ENCODE measurements around the gene SLFN5.

DNA sequence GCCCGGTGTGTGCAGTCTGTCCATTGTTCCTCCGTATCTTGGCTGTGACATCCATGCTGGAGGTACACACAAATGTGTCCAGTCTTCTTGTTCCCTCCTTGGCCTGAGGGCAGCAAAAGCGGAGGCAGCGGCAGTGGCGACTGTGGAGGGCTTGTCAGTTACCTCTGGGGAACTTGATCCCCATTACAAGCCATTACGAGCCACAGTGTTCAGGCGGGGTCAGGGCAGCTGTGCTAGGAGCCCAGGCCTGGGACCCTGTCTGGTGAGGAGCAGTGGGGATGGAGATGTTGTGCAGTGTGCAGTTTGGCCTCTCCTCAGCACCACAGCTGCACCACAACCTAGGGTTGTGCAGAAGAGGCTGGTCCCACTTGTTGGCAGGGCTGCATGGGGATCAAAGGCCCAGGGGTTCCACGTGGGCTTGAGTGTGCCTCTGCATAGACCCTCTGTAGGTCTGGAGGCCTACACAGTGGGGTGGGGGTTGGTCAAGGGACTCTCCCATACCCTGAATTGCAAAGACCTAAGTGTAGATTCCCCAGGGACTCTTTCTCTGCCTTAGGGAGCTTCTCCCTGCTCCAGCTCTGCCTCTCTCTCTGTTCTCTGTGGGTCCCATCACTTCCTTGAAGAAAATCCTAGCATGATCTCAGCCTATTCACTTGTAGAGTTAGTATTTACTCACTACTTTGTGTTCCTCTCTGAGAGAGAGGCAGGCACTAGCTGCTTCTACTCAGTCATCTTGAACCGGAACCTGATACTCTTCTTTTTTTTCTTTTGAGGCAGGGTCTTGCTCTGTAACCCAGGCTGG is 71.7 kb downstream of the SLFN5 start:
- TF ChIP-seq, protein P1, sequence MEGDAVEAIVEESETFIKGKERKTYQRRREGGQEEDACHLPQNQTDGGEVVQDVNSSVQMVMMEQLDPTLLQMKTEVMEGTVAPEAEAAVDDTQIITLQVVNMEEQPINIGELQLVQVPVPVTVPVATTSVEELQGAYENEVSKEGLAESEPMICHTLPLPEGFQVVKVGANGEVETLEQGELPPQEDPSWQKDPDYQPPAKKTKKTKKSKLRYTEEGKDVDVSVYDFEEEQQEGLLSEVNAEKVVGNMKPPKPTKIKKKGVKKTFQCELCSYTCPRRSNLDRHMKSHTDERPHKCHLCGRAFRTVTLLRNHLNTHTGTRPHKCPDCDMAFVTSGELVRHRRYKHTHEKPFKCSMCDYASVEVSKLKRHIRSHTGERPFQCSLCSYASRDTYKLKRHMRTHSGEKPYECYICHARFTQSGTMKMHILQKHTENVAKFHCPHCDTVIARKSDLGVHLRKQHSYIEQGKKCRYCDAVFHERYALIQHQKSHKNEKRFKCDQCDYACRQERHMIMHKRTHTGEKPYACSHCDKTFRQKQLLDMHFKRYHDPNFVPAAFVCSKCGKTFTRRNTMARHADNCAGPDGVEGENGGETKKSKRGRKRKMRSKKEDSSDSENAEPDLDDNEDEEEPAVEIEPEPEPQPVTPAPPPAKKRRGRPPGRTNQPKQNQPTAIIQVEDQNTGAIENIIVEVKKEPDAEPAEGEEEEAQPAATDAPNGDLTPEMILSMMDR (IDR thresholded peaks at IDR 0.05; ENCODE audit: poor library complexity, severe bottlenecking), result no peak
- TF ChIP-seq POLR2AphosphoS5 (IDR thresholded peaks at IDR 0.05) (no peak), EP300 (conservative IDR thresholded peaks at IDR 0.05; ENCODE audit: poor library complexity, severe bottlenecking) (no peak), EZH2 (IDR thresholded peaks at IDR 0.05; ENCODE audit: borderline replicate concordance, insufficient read depth, low read length, poor library complexity, severe bottlenecking) (no peak), SMC3 (conservative IDR thresholded peaks at IDR 0.05; ENCODE audit: poor library complexity) (no peak), TAF1 (IDR thresholded peaks at IDR 0.05; ENCODE audit: low read depth) (no peak), RAD21 (conservative IDR thresholded peaks at IDR 0.05) (no peak)
- TF ChIP-seq, protein P2, sequence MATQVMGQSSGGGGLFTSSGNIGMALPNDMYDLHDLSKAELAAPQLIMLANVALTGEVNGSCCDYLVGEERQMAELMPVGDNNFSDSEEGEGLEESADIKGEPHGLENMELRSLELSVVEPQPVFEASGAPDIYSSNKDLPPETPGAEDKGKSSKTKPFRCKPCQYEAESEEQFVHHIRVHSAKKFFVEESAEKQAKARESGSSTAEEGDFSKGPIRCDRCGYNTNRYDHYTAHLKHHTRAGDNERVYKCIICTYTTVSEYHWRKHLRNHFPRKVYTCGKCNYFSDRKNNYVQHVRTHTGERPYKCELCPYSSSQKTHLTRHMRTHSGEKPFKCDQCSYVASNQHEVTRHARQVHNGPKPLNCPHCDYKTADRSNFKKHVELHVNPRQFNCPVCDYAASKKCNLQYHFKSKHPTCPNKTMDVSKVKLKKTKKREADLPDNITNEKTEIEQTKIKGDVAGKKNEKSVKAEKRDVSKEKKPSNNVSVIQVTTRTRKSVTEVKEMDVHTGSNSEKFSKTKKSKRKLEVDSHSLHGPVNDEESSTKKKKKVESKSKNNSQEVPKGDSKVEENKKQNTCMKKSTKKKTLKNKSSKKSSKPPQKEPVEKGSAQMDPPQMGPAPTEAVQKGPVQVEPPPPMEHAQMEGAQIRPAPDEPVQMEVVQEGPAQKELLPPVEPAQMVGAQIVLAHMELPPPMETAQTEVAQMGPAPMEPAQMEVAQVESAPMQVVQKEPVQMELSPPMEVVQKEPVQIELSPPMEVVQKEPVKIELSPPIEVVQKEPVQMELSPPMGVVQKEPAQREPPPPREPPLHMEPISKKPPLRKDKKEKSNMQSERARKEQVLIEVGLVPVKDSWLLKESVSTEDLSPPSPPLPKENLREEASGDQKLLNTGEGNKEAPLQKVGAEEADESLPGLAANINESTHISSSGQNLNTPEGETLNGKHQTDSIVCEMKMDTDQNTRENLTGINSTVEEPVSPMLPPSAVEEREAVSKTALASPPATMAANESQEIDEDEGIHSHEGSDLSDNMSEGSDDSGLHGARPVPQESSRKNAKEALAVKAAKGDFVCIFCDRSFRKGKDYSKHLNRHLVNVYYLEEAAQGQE (IDR thresholded peaks at IDR 0.05; ENCODE audit: borderline replicate concordance), result no peak

Measured in neural cell (in vitro differentiated cells).